ENCODE data around the gene FAM83C. TPM values are rescaled to one million over a fixed set of nuclear protein-coding genes. Genes with fewer than 3 reads are reported as not detected.

The FAM83C gene
- total and polyA plus RNA-seq, 7 donors: under 0.01 to 0.03 TPM; not detected in 5

- H3K4me3 ChIP-seq: no peak overlapping the region
- peak; percentile 91 for DNase-seq
- TF ChIP-seq CTCF (IDR thresholded peaks at IDR 0.05): no peak
- TF ChIP-seq POLR2AphosphoS5 (IDR thresholded peaks at IDR 0.05): peak in 3 of 4 donors; percentile 42 to 59 (median 58)
- H3K36me3 ChIP-seq: peaks cover 0 to 4% (median 0%) of the 10 kb centered on the region in 4 donors
- intact Hi-C loops (cut with DNase I): loop anchor here (5.0 kb wide), 1 partner anchor 34 kb away; no protein-coding TSS in a partner anchor
- no peaks in the 10 kb centered on the region for H3K9me3 ChIP-seq
- 85 to 88% methylated on average over 13 of the region's 13 CpGs for WGBS, 2 donors
- H3K4me1 ChIP-seq: peaks cover 0 to 61% (median 58%) of the 10 kb centered on the region in 4 donors
- H3K27me3 ChIP-seq: no peaks in the 10 kb centered on the region
- peak overlapping the region; percentile 36 to 84 (median 66) for H3K27ac ChIP-seq
These were observed 15.7 kb upstream of the FAM83C start for GRCh38 chr20:35307666-35308653.

GRCh38 chr20:35306931-35307517 lies 14.8 kb upstream of the FAM83C start:
- TF ChIP-seq EP300 (IDR thresholded peaks at IDR 0.05) (peak in 1 of 4 donors; percentile 25), POLR2A (IDR thresholded peaks at IDR 0.05) (no peak), POLR2AphosphoS5 (IDR thresholded peaks at IDR 0.05) (no peak), CTCF (IDR thresholded peaks at IDR 0.05) (peak; percentile 33 to 55 (median 48))
- Histone ChIP-seq H3K27ac (peak overlapping the region; percentile 36 to 84 (median 66)), H3K27me3 (no peaks in the 10 kb centered on the region), H3K36me3 (peaks cover 0 to 4% (median 0%) of the 10 kb centered on the region in 4 donors), H3K9me3 (no peaks in the 10 kb centered on the region), H3K4me3 (no peak overlapping the region), H3K4me1 (peaks cover 0 to 71% (median 67%) of the 10 kb centered on the region in 4 donors)
- intact Hi-C loops (cut with DNase I): loop anchor here (5.0 kb wide), 1 partner anchor 35 kb away; no protein-coding TSS in a partner anchor
- WGBS, 2 donors: 34 to 57% methylated on average over 4 of the region's 4 CpGs
- DNase-seq: no peak

GRCh38 chr20:35305682-35306556 lies 13.7 kb upstream of the FAM83C start:
- no peak for DNase-seq
- Histone ChIP-seq H3K27ac (peak overlapping the region; percentile 48 to 84 (median 66)), H3K36me3 (peaks cover 0 to 4% (median 0%) of the 10 kb centered on the region in 4 donors), H3K4me3 (no peak overlapping the region), H3K9me3 (no peaks in the 10 kb centered on the region), H3K27me3 (no peaks in the 10 kb centered on the region), H3K4me1 (peaks cover 0 to 75% (median 68%) of the 10 kb centered on the region in 4 donors)
- intact Hi-C loops (cut with DNase I): loop anchor here (5.0 kb wide), 1 partner anchor 36 kb away; no protein-coding TSS in a partner anchor
- WGBS, 2 donors: 89 to 90% methylated on average over 12 of the region's 12 CpGs
- no peak for TF ChIP-seq CTCF (IDR thresholded peaks at IDR 0.05)
- TF ChIP-seq POLR2AphosphoS5 (IDR thresholded peaks at IDR 0.05): peak in 1 of 4 donors; percentile 58

GRCh38 chr20:35304956-35305355 lies 12.7 kb upstream of the FAM83C start:
- peaks cover 0 to 4% (median 0%) of the 10 kb centered on the region in 4 donors for H3K36me3 ChIP-seq
- 91 to 94% methylated on average over 6 of the region's 6 CpGs for WGBS, 2 donors
- peak overlapping the region in 3 of 4 donors; percentile 59 to 84 (median 74) for H3K27ac ChIP-seq
- DNase-seq: no peak
- intact Hi-C loops (cut with DNase I): loop anchor here (5.0 kb wide), 1 partner anchor 37 kb away; no protein-coding TSS in a partner anchor
- H3K9me3 ChIP-seq: no peaks in the 10 kb centered on the region
- H3K4me1 ChIP-seq: peaks cover 0 to 75% (median 68%) of the 10 kb centered on the region in 4 donors
- no peak overlapping the region for H3K4me3 ChIP-seq
- TF ChIP-seq POLR2A (IDR thresholded peaks at IDR 0.05) (no peak), CTCF (IDR thresholded peaks at IDR 0.05) (no peak), EP300 (IDR thresholded peaks at IDR 0.05) (no peak)
- no peaks in the 10 kb centered on the region for H3K27me3 ChIP-seq
